ENCODE results near the gene FMOD. TPM values are rescaled to one million over a fixed set of nuclear protein-coding genes. Genes with fewer than 3 reads are reported as not detected.

The FMOD gene
- total and polyA plus RNA-seq, 2 donors (not counting 1 experiment from before 2014, with no cell fraction given) = 3.3 to 9.0 TPM

GRCh38 chr1:203371288-203371687 lies 20.4 kb upstream of the FMOD start:
- H3K27ac ChIP-seq (ENCODE audit: insufficient read depth, low read length) = no peak overlapping the region
- no peak overlapping the region for H3K4me3 ChIP-seq (replicated peaks in 1 of 4; ENCODE audit: control extremely low read depth in 1 of 4, insufficient read depth in 1 of 4, low read depth in 3 of 4, low read length in 4 of 4)
- no peaks in the 10 kb centered on the region for H3K79me2 ChIP-seq (ENCODE audit: control insufficient read depth, insufficient read depth, low read length)
- no peak for TF ChIP-seq CTCF (conservative IDR thresholded peaks at IDR 0.05 in 1 of 2, IDR thresholded peaks at IDR 0.05 in 1 of 2; ENCODE audit: low read depth in 1 of 2, low read length in 2 of 2)
- no peak for TF ChIP-seq EZH2 (IDR thresholded peaks at IDR 0.05; ENCODE audit: low read length, missing control alignments)
- no peaks in the 10 kb centered on the region for H4K20me1 ChIP-seq (ENCODE audit: control insufficient read depth, extremely low read depth, insufficient read depth, low read length)
- H3K36me3 ChIP-seq (ENCODE audit: control insufficient read depth, insufficient read depth, low read length) = no peaks in the 10 kb centered on the region
- H3K9ac ChIP-seq (ENCODE audit: insufficient read depth, low read length) = no peak overlapping the region
- H3K27me3 ChIP-seq (ENCODE audit: control insufficient read depth, insufficient read depth, low read length) = no peaks in the 10 kb centered on the region
- no peaks in the 10 kb centered on the region for H3K9me3 ChIP-seq (ENCODE audit: control insufficient read depth, insufficient read depth, low read depth, low read length)
- no peak for DNase-seq (ENCODE audit: low read depth in 2 of 2)
- no peak overlapping the region for H3K4me2 ChIP-seq (ENCODE audit: extremely low read depth, insufficient read depth, low read length)
- H3K4me1 ChIP-seq (ENCODE audit: control insufficient read depth, extremely low read depth, insufficient read depth, low read length) = peaks cover 4% of the 10 kb centered on the region
- no peak overlapping the region for H2AFZ ChIP-seq (ENCODE audit: low read length)

GRCh38 chr1:203369666-203370065 lies 18.7 kb upstream of the FMOD start:
- no peak overlapping the region for H2AFZ ChIP-seq (ENCODE audit: low read length)

GRCh38 chr1:203368624-203369451 lies 17.9 kb upstream of the FMOD start:
- no peak overlapping the region for H3K9ac ChIP-seq (ENCODE audit: insufficient read depth, low read length)
- no peaks in the 10 kb centered on the region for H3K9me3 ChIP-seq (ENCODE audit: control insufficient read depth, insufficient read depth, low read depth, low read length)
- DNase-seq (ENCODE audit: low read depth in 2 of 2) = peak; percentile 5 to 97
- H3K4me2 ChIP-seq (ENCODE audit: extremely low read depth, insufficient read depth, low read length) = no peak overlapping the region
- peaks cover 4% of the 10 kb centered on the region for H3K4me1 ChIP-seq (ENCODE audit: control insufficient read depth, extremely low read depth, insufficient read depth, low read length)
- no peak for TF ChIP-seq EZH2 (IDR thresholded peaks at IDR 0.05; ENCODE audit: low read length, missing control alignments)
- peak; percentile 62 to 69 for TF ChIP-seq CTCF (conservative IDR thresholded peaks at IDR 0.05 in 1 of 2, IDR thresholded peaks at IDR 0.05 in 1 of 2; ENCODE audit: low read depth in 1 of 2, low read length in 2 of 2)
- H3K4me3 ChIP-seq (replicated peaks in 1 of 4; ENCODE audit: control extremely low read depth in 1 of 4, insufficient read depth in 1 of 4, low read depth in 3 of 4, low read length in 4 of 4) = no peak overlapping the region
- no peaks in the 10 kb centered on the region for H4K20me1 ChIP-seq (ENCODE audit: control insufficient read depth, extremely low read depth, insufficient read depth, low read length)
- H2AFZ ChIP-seq (ENCODE audit: low read length) = peak overlapping the region; percentile 30
- H3K36me3 ChIP-seq (ENCODE audit: control insufficient read depth, insufficient read depth, low read length) = no peaks in the 10 kb centered on the region
- H3K27me3 ChIP-seq (ENCODE audit: control insufficient read depth, insufficient read depth, low read length) = peaks cover 6% of the 10 kb centered on the region
- H3K27ac ChIP-seq (ENCODE audit: insufficient read depth, low read length) = no peak overlapping the region
- H3K79me2 ChIP-seq (ENCODE audit: control insufficient read depth, insufficient read depth, low read length) = no peaks in the 10 kb centered on the region

More at GRCh38 chr1:203369666-203370065, 18.7 kb upstream of the FMOD start:
- no peak for DNase-seq (ENCODE audit: low read depth in 2 of 2)
- Histone ChIP-seq H3K79me2 (ENCODE audit: control insufficient read depth, insufficient read depth, low read length) (no peaks in the 10 kb centered on the region), H3K4me3 (replicated peaks in 1 of 4; ENCODE audit: control extremely low read depth in 1 of 4, insufficient read depth in 1 of 4, low read depth in 3 of 4, low read length in 4 of 4) (no peak overlapping the region), H3K36me3 (ENCODE audit: control insufficient read depth, insufficient read depth, low read length) (no peaks in the 10 kb centered on the region), H3K4me2 (ENCODE audit: extremely low read depth, insufficient read depth, low read length) (no peak overlapping the region), H3K9ac (ENCODE audit: insufficient read depth, low read length) (no peak overlapping the region), H3K27ac (ENCODE audit: insufficient read depth, low read length) (no peak overlapping the region), H3K4me1 (ENCODE audit: control insufficient read depth, extremely low read depth, insufficient read depth, low read length) (peaks cover 4% of the 10 kb centered on the region), H3K9me3 (ENCODE audit: control insufficient read depth, insufficient read depth, low read depth, low read length) (no peaks in the 10 kb centered on the region), H3K27me3 (ENCODE audit: control insufficient read depth, insufficient read depth, low read length) (peaks cover 3% of the 10 kb centered on the region), H4K20me1 (ENCODE audit: control insufficient read depth, extremely low read depth, insufficient read depth, low read length) (no peaks in the 10 kb centered on the region)
- TF ChIP-seq EZH2 (IDR thresholded peaks at IDR 0.05; ENCODE audit: low read length, missing control alignments) (no peak), CTCF (conservative IDR thresholded peaks at IDR 0.05 in 1 of 2, IDR thresholded peaks at IDR 0.05 in 1 of 2; ENCODE audit: low read depth in 1 of 2, low read length in 2 of 2) (no peak)
